GM18519 (cell line): ENCODE data around the gene AP3B1.

Experiments used
- ATAC-seq: cut with Tn5 transposase; IDR thresholded peaks from one replicate; pipeline ENCODE4 v1.9.1; 2021; ENCODE audit warnings: mild to moderate bottlenecking, moderate library complexity; ENCODE audit not compliant: unreplicated experiment, low FRiP score

The AP3B1 gene

GRCh38 chr5:77953374-77953773 is 341.1 kb downstream of the AP3B1 start:
- no peak for ATAC-seq

- no peak for ATAC-seq
These were observed 341.8 kb downstream of the AP3B1 start for GRCh38 chr5:77952636-77953212.
